KOPT-K1 (cell line): Measurements from ENCODE around the gene KCNE1.
"Not testable (repeated sequence)": the region's sequence is repeated elsewhere in the genome, so short reads cannot be mapped to it uniquely, and the experiment has no call there.

Source experiments
- H3K27ac ChIP-seq: fragments of 200-600 bp; sonication (generic); 2 replicates; pipeline ENCODE4 v1.5.1; 2016; ENCODE audit warnings: antibody characterized with exemption, mild to moderate bottlenecking, low read depth, low read length; ENCODE audit not compliant: poor library complexity, severe bottlenecking
- H3K36me3 ChIP-seq: fragments of 200-600 bp; sonication (generic); 2 replicates; pipeline ENCODE4 v1.5.1; 2017; ENCODE audit warnings: antibody characterized with exemption, mild to moderate bottlenecking, low read length, moderate library complexity; ENCODE audit not compliant: insufficient read depth
- H3K9me3 ChIP-seq: fragments of 200-600 bp; sonication (generic); 2 replicates; pipeline ENCODE4 v1.5.1; 2017; ENCODE audit warnings: antibody characterized with exemption, low read length, mild to moderate bottlenecking; ENCODE audit not compliant: insufficient read depth, poor library complexity, severe bottlenecking

The KCNE1 gene

GRCh38 chr21:34443486-34443885, 68.5 kb downstream of the KCNE1 start:
- H3K27ac ChIP-seq: not testable (repeated sequence)

GRCh38 chr21:34429710-34430109, 82.3 kb downstream of the KCNE1 start:
- not testable (repeated sequence) for H3K9me3 ChIP-seq, H3K36me3 ChIP-seq, H3K27ac ChIP-seq

More at GRCh38 chr21:34443486-34443885, 68.5 kb downstream of the KCNE1 start:
- not testable (repeated sequence) for H3K9me3 ChIP-seq, H3K36me3 ChIP-seq

- H3K9me3 ChIP-seq, H3K27ac ChIP-seq, H3K36me3 ChIP-seq: not testable (repeated sequence)
Measured at GRCh38 chr21:34428441-34428840, 83.6 kb downstream of the KCNE1 start.

- not testable (repeated sequence) for H3K9me3 ChIP-seq, H3K36me3 ChIP-seq, H3K27ac ChIP-seq
Measured at GRCh38 chr21:34427339-34427738, 84.7 kb downstream of the KCNE1 start.

- not testable (repeated sequence) for H3K27ac ChIP-seq, H3K36me3 ChIP-seq, H3K9me3 ChIP-seq
Measured at GRCh38 chr21:34423805-34424204, 88.2 kb downstream of the KCNE1 start, which contains the start of gene SMIM34. Gene SMIM34, minus strand, starts transcription at chr21:34423951. Its CDS starts 112 bp downstream, at chr21:34423839.

- not testable (repeated sequence) for H3K9me3 ChIP-seq, H3K27ac ChIP-seq, H3K36me3 ChIP-seq
Measured at GRCh38 chr21:34417448-34418077, 94.4 kb downstream of the KCNE1 start.

- not testable (repeated sequence) for H3K27ac ChIP-seq, H3K9me3 ChIP-seq, H3K36me3 ChIP-seq
Measured at GRCh38 chr21:34407294-34407693, 104.7 kb downstream of the KCNE1 start.

- not testable (repeated sequence) for H3K36me3 ChIP-seq, H3K9me3 ChIP-seq, H3K27ac ChIP-seq
Measured at GRCh38 chr21:34406676-34407075, 105.3 kb downstream of the KCNE1 start.

GRCh38 chr21:34406102-34406501, 105.9 kb downstream of the KCNE1 start:
- not testable (repeated sequence) for H3K27ac ChIP-seq, H3K9me3 ChIP-seq, H3K36me3 ChIP-seq

- H3K9me3 ChIP-seq, H3K27ac ChIP-seq, H3K36me3 ChIP-seq: not testable (repeated sequence)
Measured at GRCh38 chr21:34405686-34406085, 106.3 kb downstream of the KCNE1 start.

GRCh38 chr21:34404742-34405141, 107.3 kb downstream of the KCNE1 start:
- not testable (repeated sequence) for H3K36me3 ChIP-seq, H3K9me3 ChIP-seq, H3K27ac ChIP-seq

- not testable (repeated sequence) for H3K27ac ChIP-seq, H3K9me3 ChIP-seq, H3K36me3 ChIP-seq
Measured at GRCh38 chr21:34400522-34400921, 111.5 kb downstream of the KCNE1 start.
